Mammary epithelial cell (primary cell): ENCODE data around the gene P3R3URF.

Experiments
- EZH2 ChIP-seq: IDR thresholded peaks from 2 replicates; pipeline ENCODE4 v1.6.1; 2012; ENCODE audit warnings: low read length, inconsistent platforms, borderline replicate concordance
- TF ChIP-seq, protein P1 (sequence below), 2 donors: IDR thresholded peaks in 1 of 2; conservative IDR thresholded peaks in 1 of 2; 2 replicates each; pipeline ENCODE4 v1.5.1; 2011 to 2012; ENCODE audit warnings: inconsistent platforms in 2 of 2, low read length in 2 of 2, mild to moderate bottlenecking in 2 of 2, control low read depth in 1 of 2, low read depth in 1 of 2; ENCODE audit not compliant: insufficient read depth in 1 of 2; ENCODE audit errors: extremely low read depth in 1 of 2

- TF ChIP-seq, protein P1, sequence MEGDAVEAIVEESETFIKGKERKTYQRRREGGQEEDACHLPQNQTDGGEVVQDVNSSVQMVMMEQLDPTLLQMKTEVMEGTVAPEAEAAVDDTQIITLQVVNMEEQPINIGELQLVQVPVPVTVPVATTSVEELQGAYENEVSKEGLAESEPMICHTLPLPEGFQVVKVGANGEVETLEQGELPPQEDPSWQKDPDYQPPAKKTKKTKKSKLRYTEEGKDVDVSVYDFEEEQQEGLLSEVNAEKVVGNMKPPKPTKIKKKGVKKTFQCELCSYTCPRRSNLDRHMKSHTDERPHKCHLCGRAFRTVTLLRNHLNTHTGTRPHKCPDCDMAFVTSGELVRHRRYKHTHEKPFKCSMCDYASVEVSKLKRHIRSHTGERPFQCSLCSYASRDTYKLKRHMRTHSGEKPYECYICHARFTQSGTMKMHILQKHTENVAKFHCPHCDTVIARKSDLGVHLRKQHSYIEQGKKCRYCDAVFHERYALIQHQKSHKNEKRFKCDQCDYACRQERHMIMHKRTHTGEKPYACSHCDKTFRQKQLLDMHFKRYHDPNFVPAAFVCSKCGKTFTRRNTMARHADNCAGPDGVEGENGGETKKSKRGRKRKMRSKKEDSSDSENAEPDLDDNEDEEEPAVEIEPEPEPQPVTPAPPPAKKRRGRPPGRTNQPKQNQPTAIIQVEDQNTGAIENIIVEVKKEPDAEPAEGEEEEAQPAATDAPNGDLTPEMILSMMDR (conservative IDR thresholded peaks at IDR 0.05 in 1 of 2, IDR thresholded peaks at IDR 0.05 in 1 of 2; ENCODE audit: extremely low read depth in 1 of 2, insufficient read depth in 1 of 2, low read depth in 1 of 2, low read length in 2 of 2), result no peak
- no peak for TF ChIP-seq EZH2
Observed at GRCh38 chr1:46130606-46131005, 45.7 kb downstream of the P3R3URF start.
